Caco-2 (cell line): Measurements from ENCODE around the gene ZC3HAV1. TPM values are rescaled to one million over a fixed set of nuclear protein-coding genes. Genes with fewer than 3 reads are reported as not detected.

Experiments used
- BruUV-seq: library from RNA; stranded (reverse); fragments of 400-500 nt; replicated peaks from 2 replicates; lab custom pipeline; 2021; lab: Mats Ljungman, UMichigan
- CTCF ChIA-PET: fragments of 300-600 bp; sonication (Branson Sonifier 250); formaldehyde crosslinking; loops from one replicate; lab custom pipeline; 2022; ENCODE audit warnings: antibody characterized with exemption; lab: Charles Lee
- POLR2A ChIA-PET: fragments of 300-600 bp; sonication (Branson Sonifier 250); formaldehyde crosslinking; loops from one replicate; lab custom pipeline; 2022; ENCODE audit warnings: antibody characterized with exemption; lab: Charles Lee
- DNase-seq, 2 experiments: peaks; one replicate each; pipeline versions ENCODE4 v3.0.0 to v3.0.0-alpha.2; 2020 to 2022
- H3K27me3 ChIP-seq: replicated peaks from 2 replicates; pipeline ENCODE4 v1.6.0; 2011; ENCODE audit warnings: low read length; ENCODE audit not compliant: control insufficient read depth, insufficient read depth
- H3K36me3 ChIP-seq: 2 replicates; pipeline ENCODE4 v1.5.1; 2011; ENCODE audit warnings: low read length; ENCODE audit not compliant: control insufficient read depth, insufficient read depth
- H3K4me1 ChIP-seq: fragments of 250-450 bp; sonication (Bioruptor Pico); 2 replicates; pipeline ENCODE4 v1.5.1; 2020; ENCODE audit warnings: mild to moderate bottlenecking
- H3K4me3 ChIP-seq: 2 replicates; pipeline ENCODE4 v1.5.1; 2011; ENCODE audit warnings: low read depth, mild to moderate bottlenecking, control low read depth, low read length
- H3K9me3 ChIP-seq: fragments of 250-450 bp; sonication (Bioruptor Pico); 2 replicates; pipeline ENCODE4 v1.5.1; 2020; ENCODE audit warnings: mild to moderate bottlenecking, moderate library complexity
- H3K27ac Mint-ChIP-seq: one replicate; pipeline ENCODE4 v1.8.0; 2022; ENCODE audit warnings: mixed read lengths; ENCODE audit not compliant: unreplicated experiment
- H3K27me3 Mint-ChIP-seq: one replicate; pipeline ENCODE4 v1.8.0; 2022; ENCODE audit warnings: mixed read lengths; ENCODE audit not compliant: insufficient read depth, unreplicated experiment
- H3K36me3 Mint-ChIP-seq: one replicate; pipeline ENCODE4 v1.8.0; 2022; ENCODE audit warnings: mild to moderate bottlenecking, mixed read lengths; ENCODE audit not compliant: insufficient read depth, unreplicated experiment
- H3K4me1 Mint-ChIP-seq: one replicate; pipeline ENCODE4 v1.8.0; 2022; ENCODE audit warnings: low read depth, mixed read lengths; ENCODE audit not compliant: unreplicated experiment
- H3K4me3 Mint-ChIP-seq: one replicate; pipeline ENCODE4 v1.8.0; 2022; ENCODE audit warnings: mild to moderate bottlenecking, moderate library complexity, mixed read lengths; ENCODE audit not compliant: unreplicated experiment
- H3K9me3 Mint-ChIP-seq: one replicate; pipeline ENCODE4 v1.8.0; 2022; ENCODE audit warnings: mixed read lengths; ENCODE audit not compliant: unreplicated experiment
- CTCF ChIP-seq, 2 experiments: fragments of 200-600 bp in 1 of 2; IDR thresholded peaks; 1 replicate in 1 of 2; 2 replicates in 1 of 2; pipeline versions ENCODE4 v1.5.1 to v1.8.0; 2011 to 2022; ENCODE audit warnings: antibody characterized with exemption in 1 of 2, control low read depth in 1 of 2, inconsistent platforms in 1 of 2, low read depth in 1 of 2, low read length in 1 of 2, mild to moderate bottlenecking in 1 of 2, moderate library complexity in 1 of 2; ENCODE audit not compliant: insufficient read depth in 1 of 2, severe bottlenecking in 1 of 2, unreplicated experiment in 1 of 2
- intact Hi-C: fragments of 100-400 bp; cut with micrococcal nuclease; formaldehyde crosslinking; loops from one replicate; pipeline ENCODE4 v1.10.0; 2022; ENCODE audit not compliant: unreplicated experiment
- total RNA-seq: library from RNA; stranded (reverse); gene quantifications from 2 replicates; pipeline ENCODE4 v1.2.3, GENCODE V29; 2022

ZC3HAV1 gene
- total RNA-seq, 1 experiment from 2014 or later, result 30.8 TPM

- H3K36me3 ChIP-seq, result no peaks in the 10 kb centered on the region; the same call in 1 of the 2 replicates
- POLR2A ChIA-PET, result no interaction called here
- H3K27me3 ChIP-seq, result no peaks in the 10 kb centered on the region
- no peak overlapping the region for H3K4me3 ChIP-seq
- Mint-ChIP-seq H3K9me3 (no peaks in the 10 kb centered on the region), H3K27ac (no peak overlapping the region), H3K27me3 (no peaks in the 10 kb centered on the region), H3K4me3 (no peak overlapping the region), H3K36me3 (peaks cover 14% of the 10 kb centered on the region), H3K4me1 (peaks cover 14% of the 10 kb centered on the region)
- no TSS peak for BruUV-seq
- no peak for TF ChIP-seq CTCF (IDR thresholded peaks at IDR 0.05; ENCODE audit: insufficient read depth in 1 of 2, low read depth in 1 of 2, low read length in 1 of 2, severe bottlenecking in 1 of 2, unreplicated experiment in 1 of 2)
- no peaks in the 10 kb centered on the region; the same call in 1 of the 2 replicates for H3K4me1 ChIP-seq
- intact Hi-C loops, result no loop called here
- no peaks in the 10 kb centered on the region for H3K9me3 ChIP-seq
- CTCF ChIA-PET, result no interaction called here
- no peak for DNase-seq
These were observed 68.0 kb downstream of the ZC3HAV1 start for GRCh38 chr7:139041378-139042085.

GRCh38 chr7:139038691-139039090 is 70.8 kb downstream of the ZC3HAV1 start:
- no peak overlapping the region for H3K4me3 ChIP-seq
- Mint-ChIP-seq H3K27me3 (no peaks in the 10 kb centered on the region), H3K4me1 (peaks cover 20% of the 10 kb centered on the region), H3K9me3 (no peaks in the 10 kb centered on the region), H3K27ac (no peak overlapping the region), H3K36me3 (peaks cover 6% of the 10 kb centered on the region), H3K4me3 (no peak overlapping the region)
- no peaks in the 10 kb centered on the region; the same call in 1 of the 2 replicates for H3K36me3 ChIP-seq
- no peak for TF ChIP-seq CTCF (IDR thresholded peaks at IDR 0.05; ENCODE audit: insufficient read depth in 1 of 2, low read depth in 1 of 2, low read length in 1 of 2, severe bottlenecking in 1 of 2, unreplicated experiment in 1 of 2)
- no TSS peak for BruUV-seq
- ChIA-PET POLR2A (no interaction called here), CTCF (no interaction called here)
- no peak for DNase-seq
- H3K27me3 ChIP-seq, result no peaks in the 10 kb centered on the region
- peaks cover 6% of the 10 kb centered on the region for H3K4me1 ChIP-seq
- H3K9me3 ChIP-seq, result no peaks in the 10 kb centered on the region
- intact Hi-C loops, result no loop called here

- CTCF ChIA-PET, result interaction anchor here (1.4 kb wide), 1 partner anchor 38 kb away, joined by 3 read pairs; no protein-coding TSS in a partner anchor
- peaks cover 6% of the 10 kb centered on the region for H3K4me1 ChIP-seq
- H3K9me3 Mint-ChIP-seq, result no peaks in the 10 kb centered on the region
- POLR2A ChIA-PET, result no interaction called here
- no peaks in the 10 kb centered on the region for H3K9me3 ChIP-seq
- no peaks in the 10 kb centered on the region for H3K27me3 ChIP-seq
- H3K4me3 ChIP-seq, result no peak overlapping the region
- H3K27me3 Mint-ChIP-seq, result no peaks in the 10 kb centered on the region
- peak overlapping the region; percentile 77 for H3K4me3 Mint-ChIP-seq
- BruUV-seq, result no TSS peak
- no peaks in the 10 kb centered on the region; the same call in 1 of the 2 replicates for H3K36me3 ChIP-seq
- H3K36me3 Mint-ChIP-seq, result peaks cover 14% of the 10 kb centered on the region
- peaks cover 20% of the 10 kb centered on the region for H3K4me1 Mint-ChIP-seq
- H3K27ac Mint-ChIP-seq, result no peak overlapping the region
- no peak for DNase-seq
- intact Hi-C loops, result loop anchor here (2.0 kb wide), 1 partner anchor 20 kb away; no protein-coding TSS in a partner anchor
- TF ChIP-seq CTCF (IDR thresholded peaks at IDR 0.05; ENCODE audit: insufficient read depth in 1 of 2, low read depth in 1 of 2, low read length in 1 of 2, severe bottlenecking in 1 of 2, unreplicated experiment in 1 of 2), result no peak
These were observed 72.6 kb downstream of the ZC3HAV1 start for GRCh38 chr7:139036901-139037300.
